Umbilical cord (tissue), 2 donors: Measurements from ENCODE around the gene MYH9. TPM values are rescaled to one million over a fixed set of nuclear protein-coding genes. Genes with fewer than 3 reads are reported as not detected.
A peak's percentile ranks its signal among the peaks of the same experiment; 100 is the strongest.
"Not testable (repeated sequence)": the region's sequence is repeated elsewhere in the genome, so short reads cannot be mapped to it uniquely, and the experiment has no call there.

Source experiments
- DNase-seq: peaks from one replicate; pipeline ENCODE4 v3.0.0-alpha.2; 2015; ENCODE audit warnings: low spot score
- total RNA-seq: library from RNA; depleted of rRNA; stranded (reverse); fragments of >200 nt; gene quantifications from one replicate; pipeline ENCODE4 v1.2.3, GENCODE V29; 2014; ENCODE audit warnings: low replicate concordance; ENCODE audit not compliant: insufficient read depth

MYH9 gene
- total RNA-seq, 1 donor from 2014 or later = 425 TPM

DNA sequence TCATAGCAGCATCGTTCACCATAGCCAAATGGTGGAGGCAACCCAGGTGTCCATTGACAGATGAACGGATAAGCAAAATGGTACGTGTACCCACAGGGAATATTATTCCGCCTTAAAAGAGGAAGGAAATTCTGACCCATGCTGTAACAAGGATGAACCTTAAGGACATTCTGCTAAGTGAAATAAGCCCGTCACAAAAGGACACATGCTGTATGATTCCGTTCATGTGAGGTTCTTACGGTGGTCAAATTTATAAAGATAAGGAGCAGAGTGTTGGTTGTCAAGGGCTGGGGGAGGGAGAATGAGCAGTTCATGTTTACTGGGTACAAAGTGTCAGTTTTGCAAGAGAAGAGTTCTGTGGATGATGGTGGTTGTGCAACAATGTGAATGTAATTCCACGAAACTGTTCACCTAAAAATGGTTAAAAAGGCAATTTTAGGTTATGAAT lies 108.5 kb downstream of the MYH9 start:
- DNase-seq = no peak

DNA sequence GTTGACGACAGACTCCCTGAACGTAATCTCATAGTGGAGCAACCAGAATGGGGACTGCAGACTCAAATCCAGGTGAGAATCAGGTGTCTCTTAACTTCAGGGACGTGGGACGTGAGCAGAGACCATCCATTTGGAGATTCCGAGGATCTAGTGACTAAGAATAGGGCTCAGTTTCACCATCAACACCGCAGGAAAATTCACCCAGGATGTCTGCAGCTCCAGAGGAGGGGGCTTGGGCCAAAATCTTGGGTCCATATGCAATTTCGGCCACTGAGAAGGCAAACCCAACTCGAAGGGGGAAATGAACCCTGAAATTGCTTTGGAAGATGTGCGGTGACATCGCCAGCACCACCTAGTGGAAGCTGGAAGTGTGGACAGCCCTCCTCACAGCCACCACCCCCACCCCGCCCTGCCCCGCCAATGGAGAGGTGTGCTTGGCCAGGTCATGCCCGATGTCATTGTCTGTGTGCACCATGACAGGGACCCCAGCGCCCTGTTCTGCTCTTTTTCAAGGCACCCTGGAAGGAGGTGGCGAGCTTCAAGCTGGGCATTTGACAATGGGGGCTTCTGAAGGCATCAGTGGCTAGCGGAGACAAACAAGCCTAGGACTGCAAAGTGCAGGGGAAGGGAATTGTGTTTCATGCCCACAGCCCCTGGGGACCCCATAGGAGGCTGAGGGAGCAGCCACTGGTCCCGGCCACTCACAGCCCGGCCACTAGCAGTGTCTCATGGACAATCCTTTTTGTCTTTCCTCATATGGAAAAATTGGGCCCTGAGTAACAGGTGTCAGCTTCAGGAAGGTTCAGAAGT lies 110.1 kb downstream of the MYH9 start:
- peak; percentile 60 for DNase-seq

DNA sequence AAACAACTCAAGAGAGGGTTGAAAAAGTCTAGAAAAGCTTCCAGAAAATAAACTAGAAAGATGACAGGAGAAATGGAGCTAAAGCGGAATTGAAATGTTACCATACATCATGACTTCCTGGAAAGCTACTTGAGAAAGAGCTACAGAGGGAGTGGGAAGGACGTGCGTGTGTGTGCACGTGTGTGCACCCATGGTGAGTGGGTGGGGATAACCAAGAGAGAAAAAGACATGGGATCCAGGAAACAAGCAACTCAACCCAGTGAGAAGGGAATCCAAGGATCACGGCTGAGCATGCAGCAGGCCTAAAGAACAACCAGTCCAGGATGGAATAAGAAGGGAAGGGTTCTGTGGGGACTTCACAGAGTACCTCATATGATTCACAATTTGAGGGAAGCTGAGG lies 113.2 kb downstream of the MYH9 start:
- no peak for DNase-seq

DNA sequence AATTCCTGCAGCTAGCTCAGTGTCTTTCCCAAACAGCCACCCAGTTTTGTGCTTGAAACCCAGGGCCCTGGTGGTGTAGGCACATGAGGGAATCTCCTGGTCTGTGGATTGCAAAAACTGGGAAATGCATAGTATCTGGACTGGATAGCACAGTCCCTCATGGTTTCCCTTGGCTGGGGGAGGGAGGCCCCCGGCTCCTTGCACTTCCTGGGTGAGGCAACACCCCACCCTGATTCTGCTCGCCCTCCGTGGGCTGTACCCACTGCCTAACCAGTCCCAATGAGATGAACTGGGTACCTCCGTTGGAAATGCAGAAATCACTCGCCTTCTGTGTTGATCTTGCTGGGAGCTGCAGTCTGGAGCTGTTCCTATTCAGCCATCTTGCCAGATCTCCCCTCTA lies 115.8 kb downstream of the MYH9 start:
- DNase-seq = not testable (repeated sequence)

DNA sequence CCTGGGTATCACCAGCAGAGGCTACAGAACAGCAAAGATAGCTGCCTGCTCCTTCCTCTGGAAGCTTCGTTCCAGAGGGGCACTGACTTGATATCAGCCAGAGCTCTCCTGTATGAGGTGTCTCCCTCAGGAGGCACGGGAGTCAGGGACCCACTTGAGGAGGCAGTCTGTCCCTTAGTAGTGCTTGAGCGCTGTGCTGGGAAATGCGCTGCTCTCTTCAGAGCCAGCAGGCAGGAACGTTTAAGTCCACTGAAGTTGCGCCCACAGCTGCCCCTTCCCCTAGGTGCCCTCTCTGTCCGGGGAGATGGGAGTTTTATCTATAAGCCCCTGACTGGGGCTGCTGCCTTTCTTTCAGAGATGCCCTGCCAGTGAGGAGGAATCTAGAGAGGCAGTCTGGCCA lies 116.5 kb downstream of the MYH9 start:
- not testable (repeated sequence) for DNase-seq

DNA sequence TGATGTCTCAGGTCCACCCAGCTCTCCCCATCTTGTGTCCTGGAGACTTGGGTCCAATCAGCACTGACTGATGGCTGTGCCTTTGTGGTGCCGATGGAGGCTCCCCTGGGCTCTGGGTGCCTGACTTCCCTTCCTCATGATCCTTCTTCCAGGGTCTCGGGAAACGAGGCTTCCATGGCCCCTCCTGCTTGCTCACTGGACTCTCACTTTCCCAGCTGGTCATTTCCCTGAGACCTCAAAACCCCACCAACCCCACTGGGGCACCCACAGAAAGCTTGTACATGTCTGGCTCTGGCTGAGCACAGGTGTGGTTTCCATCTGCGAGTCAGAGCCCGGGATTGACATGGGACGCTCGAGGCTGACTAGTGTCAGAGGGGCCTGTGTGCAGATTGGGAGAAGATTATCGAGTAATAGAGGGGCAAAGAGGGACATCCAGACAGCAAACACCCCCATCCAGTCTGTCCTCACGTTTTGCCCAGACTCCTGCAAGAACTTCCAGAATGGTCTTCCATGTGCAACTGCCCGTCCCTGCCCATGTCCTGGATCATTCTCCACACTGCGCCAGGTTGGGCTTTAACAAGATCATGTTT lies 119.8 kb downstream of the MYH9 start:
- no peak for DNase-seq

DNA sequence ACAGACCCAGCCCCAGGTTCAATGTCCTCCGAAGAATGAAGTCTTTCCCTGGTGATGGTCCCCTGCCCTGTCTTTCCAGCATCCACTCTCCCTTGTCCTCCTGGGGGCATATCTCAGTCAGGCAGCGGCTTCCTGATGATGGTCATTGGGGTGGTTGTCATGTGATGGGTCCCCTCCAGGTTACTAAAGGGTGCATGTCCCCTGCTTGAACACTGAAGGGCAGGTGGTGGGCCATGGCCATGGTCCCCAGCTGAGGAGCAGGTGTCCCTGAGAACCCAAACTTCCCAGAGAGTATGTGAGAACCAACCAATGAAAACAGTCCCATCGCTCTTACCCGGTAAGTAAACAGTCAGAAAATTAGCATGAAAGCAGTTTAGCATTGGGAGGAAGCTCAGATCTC lies 120.7 kb downstream of the MYH9 start:
- no peak for DNase-seq

DNA sequence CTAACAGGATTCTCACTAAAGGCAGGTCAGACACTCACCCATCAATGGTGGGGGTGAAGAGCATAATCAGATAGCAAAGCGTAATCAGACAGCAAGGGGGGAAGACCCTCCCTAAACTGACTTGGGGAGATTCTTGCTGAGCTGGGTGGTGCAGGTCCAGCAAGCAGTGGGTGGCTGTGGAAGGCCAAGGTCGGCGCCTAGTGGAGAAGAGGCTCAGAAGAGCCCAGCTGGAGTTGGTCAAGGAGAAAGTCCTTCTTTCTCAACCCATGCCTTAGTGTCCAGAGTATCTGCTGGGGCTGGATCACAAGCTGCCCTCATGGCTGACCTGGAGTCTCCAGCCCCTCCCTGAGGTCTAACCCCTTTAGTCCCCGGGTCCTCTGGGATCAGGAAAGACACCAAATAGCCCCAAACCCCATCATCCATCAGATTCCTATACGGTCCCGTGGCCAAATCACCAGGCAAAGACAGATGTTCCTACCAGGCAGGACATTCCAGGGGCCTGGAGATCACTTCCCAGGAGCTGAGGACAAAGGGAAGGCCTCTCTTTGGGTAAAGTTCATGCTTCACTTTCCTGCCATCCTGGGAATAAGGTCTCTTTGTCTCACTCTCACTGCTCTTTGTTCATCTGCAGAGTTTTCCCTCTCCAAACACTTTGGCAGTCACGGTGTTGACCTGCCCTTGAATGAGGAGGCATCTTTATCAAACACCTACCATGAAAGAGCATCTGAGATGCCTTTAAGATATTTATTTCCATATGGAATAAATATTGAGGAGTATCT lies 123.7 kb downstream of the MYH9 start:
- not testable (repeated sequence) for DNase-seq

DNA sequence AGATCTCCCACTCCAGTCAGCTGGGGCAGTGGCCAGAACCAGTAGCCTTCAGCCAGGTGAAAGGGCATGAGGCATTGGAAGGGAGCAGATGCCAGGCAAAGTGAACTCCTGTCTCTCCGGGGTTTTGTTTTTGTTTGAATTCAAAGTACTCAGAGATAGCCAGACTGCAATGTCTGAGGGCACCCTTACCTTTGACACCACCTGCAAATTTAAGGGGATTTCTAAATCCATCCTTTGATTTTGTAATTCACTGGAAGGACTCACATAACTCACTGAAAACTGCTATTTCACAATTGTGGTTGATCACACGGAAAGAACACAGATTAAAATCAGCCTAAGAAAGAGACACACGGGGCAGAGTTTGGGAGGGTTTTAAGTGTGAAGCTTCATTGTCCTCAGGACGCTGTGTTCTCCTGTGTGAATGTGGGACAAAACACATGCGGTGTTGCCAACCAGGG lies 124.5 kb downstream of the MYH9 start:
- not testable (repeated sequence) for DNase-seq

DNA sequence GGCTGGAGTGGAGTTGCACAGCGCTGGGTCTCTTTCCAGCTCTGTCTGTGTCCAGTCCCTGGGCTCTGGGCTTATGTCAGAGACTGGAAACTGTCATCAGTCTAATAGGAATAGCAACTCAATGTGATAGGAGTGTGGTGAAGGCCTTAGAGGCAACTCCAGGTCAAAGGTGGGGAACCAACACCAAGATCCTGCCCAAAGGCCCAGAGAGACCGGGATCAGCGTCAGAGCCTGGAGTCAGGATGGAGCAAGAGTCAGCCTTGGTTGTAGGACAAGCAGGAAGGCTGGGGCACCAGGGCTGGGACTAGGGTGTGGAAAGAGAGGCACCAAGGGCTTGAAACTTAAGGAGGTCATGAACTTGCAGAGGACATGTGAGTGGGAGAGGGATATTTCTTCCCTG lies 125.5 kb downstream of the MYH9 start:
- DNase-seq = not testable (repeated sequence)

DNA sequence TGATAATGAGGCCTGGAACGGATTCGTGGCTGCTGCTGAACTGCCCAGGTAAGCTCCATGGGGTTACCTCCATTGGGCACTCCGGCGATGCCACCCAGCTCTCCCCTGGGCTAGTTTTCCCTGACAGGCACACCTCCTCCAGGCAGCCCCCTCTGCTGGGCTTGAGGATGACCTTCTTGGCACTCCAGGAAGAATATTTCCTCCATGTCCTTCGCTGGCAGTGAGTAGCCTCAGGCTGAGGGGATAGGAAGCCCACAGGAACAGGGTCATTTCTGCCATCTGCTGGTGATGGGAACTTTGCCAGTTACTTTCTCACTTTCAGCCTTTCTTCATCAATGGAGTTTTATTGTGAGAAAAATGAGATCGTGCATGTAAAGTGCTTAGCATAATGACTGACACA lies 126.1 kb downstream of the MYH9 start:
- DNase-seq = not testable (repeated sequence)

DNA sequence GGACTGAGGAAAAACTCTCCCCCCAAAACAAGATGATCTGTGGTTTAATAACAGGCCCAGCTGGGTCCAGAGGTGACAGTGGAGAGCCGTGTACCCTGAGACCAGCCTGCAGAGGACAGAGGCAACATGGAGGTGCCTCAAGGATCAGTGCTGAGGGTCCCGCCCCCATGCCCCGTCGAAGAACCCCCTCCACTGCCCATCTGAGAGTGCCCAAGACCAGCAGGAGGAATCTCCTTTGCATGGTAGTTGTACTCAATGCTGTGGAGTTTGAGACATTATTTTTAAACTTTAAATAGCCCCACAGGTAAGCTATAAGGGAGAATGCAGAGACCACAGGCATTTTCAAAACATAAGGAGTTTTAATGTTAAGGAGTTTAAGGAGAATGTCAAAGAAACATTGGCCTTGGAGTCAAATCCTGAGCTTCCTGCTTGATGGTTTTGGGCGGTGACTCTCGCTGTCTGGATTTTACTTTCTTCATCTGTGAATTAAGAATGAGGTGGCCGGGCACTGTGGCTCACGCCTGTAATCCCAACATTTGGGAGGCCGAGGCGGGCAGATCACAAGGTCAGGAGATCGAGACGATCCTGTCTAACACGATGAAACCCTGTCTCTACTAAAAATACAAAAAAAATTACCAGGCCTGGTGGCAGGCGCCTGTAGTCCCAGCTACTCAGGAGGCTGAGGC lies 128.0 kb downstream of the MYH9 start:
- peak; percentile 69 for DNase-seq

DNA sequence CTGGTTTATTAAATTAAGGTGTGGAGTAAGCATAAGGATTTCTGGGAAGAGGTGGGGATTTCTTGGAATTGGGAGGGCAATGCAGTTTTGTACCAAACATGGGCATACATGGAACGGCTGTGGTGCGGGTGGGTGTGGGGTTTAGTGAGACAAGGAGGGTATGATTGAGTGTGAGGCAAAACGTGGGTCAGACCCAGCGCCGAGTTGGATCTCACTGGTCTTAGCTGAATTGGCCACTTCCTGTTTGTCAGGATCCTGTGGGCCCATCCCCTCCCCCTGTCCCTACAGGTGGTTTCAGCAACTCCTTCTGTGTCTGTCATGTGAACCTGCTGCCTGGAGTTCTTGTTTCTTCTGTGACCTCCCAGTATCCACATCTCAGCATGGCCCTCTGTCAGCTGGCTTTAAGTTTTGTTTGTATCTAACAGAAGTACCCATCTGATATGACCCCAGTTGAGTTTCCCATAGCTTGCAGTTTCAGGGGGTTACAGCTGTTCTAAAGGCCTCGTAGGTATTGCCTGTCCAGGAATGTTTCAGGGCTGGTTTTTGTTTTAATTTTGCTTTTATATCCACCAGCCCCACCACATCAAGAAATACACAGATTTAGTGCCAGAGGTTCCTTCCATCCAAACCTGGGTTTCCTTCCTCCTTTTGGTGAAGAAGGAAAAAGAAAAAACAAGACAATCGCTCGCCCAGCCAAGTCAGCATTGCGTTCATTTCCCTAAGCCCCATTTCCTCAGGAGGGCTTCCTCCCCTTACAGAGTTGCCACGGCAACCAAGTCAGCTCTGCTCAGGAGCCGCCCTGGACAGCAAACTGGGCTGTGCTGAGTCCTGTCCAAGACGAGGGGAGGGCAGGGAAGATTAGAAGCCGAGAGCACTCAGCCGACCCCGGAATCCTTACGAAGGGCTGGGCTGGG lies 128.8 kb downstream of the MYH9 start:
- DNase-seq = peak; percentile 90

DNA sequence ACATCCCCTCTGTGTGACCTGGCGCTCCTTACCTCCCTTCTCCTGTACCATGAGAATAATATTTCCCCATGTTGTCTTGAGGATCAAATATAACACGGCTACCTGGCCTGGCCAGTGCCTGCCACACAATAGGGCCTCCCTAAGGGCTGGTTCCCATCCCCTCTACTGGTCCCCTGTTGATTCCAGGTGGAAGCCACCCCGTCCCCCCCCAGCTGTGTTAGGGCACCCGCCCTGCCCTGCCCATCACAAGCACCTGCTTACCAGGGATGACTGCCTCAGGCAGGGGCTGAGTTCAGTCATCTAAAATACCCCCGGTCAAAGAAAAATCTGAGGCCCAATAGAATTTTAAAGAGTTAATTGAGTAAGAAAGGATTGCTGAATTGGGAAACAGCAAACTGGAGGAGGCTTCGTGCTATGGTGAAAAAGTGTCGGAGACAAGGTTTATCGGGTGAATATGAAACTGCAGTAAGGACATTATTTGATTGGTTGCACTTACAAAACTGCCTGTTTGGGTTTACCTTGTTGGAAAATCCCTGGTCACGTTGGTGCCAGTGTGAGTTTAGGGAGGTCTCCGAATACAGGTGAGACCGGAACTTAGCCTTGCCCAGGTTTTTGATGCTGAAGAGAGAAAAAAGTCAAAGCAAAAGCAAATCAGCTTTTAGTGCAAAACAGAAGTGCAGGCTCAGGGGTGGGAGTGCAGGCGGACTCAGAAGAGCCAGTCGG lies 129.7 kb downstream of the MYH9 start:
- DNase-seq = no peak

DNA sequence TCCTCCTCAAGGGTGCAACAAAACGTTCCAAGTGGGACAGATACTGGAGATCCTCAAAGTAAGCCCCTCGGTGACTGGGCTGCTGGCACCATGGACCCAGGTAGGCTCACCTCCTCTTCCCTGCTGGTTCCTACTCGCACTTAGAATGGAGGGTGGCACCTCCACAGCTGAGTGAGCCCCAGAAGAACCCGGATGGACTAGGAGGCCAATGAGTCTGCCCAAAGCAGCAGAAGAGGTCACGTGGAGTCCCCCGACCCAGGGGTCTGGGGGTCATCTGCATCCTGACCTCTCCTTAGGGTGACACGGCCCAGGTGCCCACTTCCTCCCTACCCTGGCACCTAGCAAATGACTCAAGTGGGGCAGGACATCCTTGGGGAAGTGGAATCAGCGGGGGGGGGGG lies 130.5 kb downstream of the MYH9 start:
- DNase-seq = no peak

DNA sequence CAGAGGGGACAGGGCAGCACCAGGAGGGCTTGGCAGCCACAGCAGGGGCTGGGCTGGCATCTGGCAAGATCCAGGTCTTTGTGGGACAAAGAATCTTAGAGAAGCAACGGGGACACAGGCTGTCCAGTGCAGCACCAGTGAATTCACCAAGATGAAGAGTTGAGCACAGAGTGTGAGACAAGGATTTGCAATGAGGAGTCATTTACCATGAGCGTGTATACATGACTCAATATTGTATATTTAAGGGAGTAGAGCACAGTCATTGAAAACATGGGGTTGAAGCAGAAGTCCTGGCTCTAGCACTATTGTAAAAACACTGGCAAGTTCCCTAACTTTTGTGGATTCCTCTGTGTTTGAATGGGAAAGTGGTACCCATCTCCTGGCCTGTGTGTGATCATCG lies 131.3 kb downstream of the MYH9 start:
- no peak for DNase-seq

DNA sequence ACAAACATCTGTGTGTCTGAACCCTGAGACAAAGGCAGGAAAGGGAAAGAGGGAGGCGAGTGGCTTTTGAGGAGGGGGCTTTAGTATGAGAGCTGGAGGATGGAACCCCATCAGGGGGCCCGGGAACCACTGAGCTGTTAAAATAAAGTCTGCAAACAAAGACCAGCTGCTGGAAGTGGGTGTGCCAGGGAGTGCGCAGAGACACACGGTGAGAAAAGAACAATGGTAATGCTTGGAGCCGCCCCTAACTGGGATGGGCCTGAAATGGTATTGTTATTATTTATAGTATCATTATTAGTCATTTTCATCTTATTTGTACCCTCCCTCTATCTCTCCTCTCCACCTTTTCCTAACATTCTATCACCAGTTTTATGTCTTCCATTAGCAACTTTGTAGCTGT lies 132.2 kb downstream of the MYH9 start:
- DNase-seq = not testable (repeated sequence)

DNA sequence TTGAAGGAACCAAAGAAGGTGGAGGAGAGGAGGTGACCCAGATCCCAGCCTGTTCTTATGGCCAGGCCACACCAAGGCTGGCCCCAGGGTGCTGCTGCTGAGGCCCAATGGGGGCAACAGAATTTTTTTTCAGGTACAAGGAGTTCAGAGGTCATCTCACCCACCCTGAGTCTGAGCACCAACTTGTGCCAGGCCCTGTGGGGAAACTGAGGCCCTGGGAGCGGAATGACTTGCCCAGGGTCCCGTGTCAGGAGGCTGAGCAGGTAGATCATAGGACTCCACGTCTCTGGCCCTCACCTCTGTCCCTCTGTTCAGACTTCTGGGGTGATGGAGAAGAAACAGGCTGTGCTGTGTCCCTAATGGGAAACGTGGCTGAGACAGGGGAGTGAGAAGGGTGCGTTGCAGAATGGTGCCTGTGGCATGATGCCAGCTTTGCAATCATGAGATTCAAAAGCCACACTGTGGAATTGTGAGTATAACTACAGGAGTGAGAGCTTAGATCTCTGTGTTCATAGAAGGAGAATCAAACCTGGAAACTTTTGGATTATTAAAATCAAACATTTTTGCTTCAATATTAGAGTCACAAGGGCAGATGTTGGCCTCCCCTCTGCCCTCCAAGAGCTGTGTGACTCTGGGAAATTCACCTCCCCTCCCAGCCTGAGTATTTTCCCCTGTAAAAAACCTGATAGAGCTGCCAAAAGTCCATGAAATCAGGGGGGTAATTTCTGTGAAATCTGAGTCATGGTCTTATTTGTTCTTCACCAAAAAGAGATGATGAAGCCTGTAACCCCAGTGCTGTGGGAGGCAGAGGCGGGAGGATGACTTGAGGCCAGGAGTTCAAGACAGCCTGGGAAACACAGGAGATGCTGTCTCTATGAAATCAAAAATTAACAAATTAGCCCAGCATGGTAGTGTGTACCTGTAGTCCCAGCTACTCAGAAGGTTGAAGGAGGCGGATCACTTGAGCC lies 134.0 kb downstream of the MYH9 start:
- DNase-seq = peak; percentile 53
